Prostate gland (tissue), 2 donors: ENCODE results near the gene COL6A5.
"Not testable (repeated sequence)": the region's sequence is repeated elsewhere in the genome, so short reads cannot be mapped to it uniquely, and the experiment has no call there.

ENCODE experiments used
- CTCF ChIP-seq, 4 experiments: fragments of 200-600 bp in 2 of 4; fragments of 450-650 bp in 2 of 4; sonication (generic) in 2 of 4; IDR thresholded peaks; 1 replicate in 3 of 4; 2 replicates in 1 of 4; pipeline ENCODE4 v1.5.1; 2016 to 2019; ENCODE audit warnings: antibody characterized with exemption in 4 of 4, mild to moderate bottlenecking in 2 of 4, moderate library complexity in 2 of 4
- POLR2A ChIP-seq: fragments of 450-650 bp; IDR thresholded peaks from one replicate; pipeline ENCODE4 v1.6.1; 2016; ENCODE audit warnings: antibody characterized with exemption, mild to moderate bottlenecking
- POLR2AphosphoS5 ChIP-seq: sonication (generic); formaldehyde crosslinking; IDR thresholded peaks from one replicate; pipeline ENCODE4 v1.6.1; 2017; ENCODE audit warnings: antibody characterized with exemption

GRCh38 chr3:130408253-130408652, 62.8 kb downstream of the COL6A5 start:
- TF ChIP-seq CTCF (IDR thresholded peaks at IDR 0.05); POLR2AphosphoS5; POLR2A: not testable (repeated sequence)
